H1 (cell line): ENCODE results near the gene TTLL9.
"Not testable (repeated sequence)": the region's sequence is repeated elsewhere in the genome, so short reads cannot be mapped to it uniquely, and the experiment has no call there.

ENCODE experiments used
- CTCF ChIP-seq, 3 experiments: IDR thresholded peaks; 1 replicate in 2 of 3; 2 replicates in 1 of 3; pipeline versions ENCODE4 v1.5.1 to v1.6.1; 2011; ENCODE audit warnings: low read length in 3 of 3, mild to moderate bottlenecking in 3 of 3, inconsistent platforms in 2 of 3, low read depth in 1 of 3, moderate library complexity in 1 of 3; ENCODE audit not compliant: insufficient read depth in 1 of 3; ENCODE audit errors: control extremely low read depth in 1 of 3
- TCF12 ChIP-seq: IDR thresholded peaks from 2 replicates; pipeline ENCODE4 v1.6.1; 2011; ENCODE audit warnings: low read depth, mild to moderate bottlenecking, low read length

DNA sequence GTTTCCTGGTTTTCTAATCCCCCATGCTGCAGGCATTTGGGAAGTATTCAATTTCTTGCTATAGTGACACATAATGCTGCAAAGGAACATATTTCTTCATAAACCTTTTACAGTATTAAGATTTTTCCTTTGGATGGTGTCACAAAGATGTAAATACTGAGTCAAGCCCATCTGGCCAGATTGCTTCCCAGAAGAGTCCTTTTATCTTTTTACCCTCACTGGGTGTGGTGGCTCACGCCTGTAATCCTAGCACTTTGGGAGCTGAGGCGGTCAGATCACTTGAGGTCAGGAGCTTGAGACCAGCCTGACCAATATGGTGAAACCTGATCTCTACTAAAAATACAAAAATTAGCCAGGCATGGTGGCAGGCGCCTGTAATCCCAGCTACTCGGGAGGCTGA lies 59.2 kb downstream of the TTLL9 start:
- TF ChIP-seq CTCF (IDR thresholded peaks at IDR 0.05; ENCODE audit: control extremely low read depth in 1 of 3, insufficient read depth in 1 of 3, low read depth in 1 of 3, low read length in 3 of 3); TCF12: not testable (repeated sequence)
